Stimulated activated CD8-positive, alpha-beta memory T cell treated with anti-CD3 and anti-CD28 coated beads, Interleukin-15, amount 100 ng/mL, for 24 hours (primary cell): ENCODE measurements around the gene STAT3.
"Not testable (repeated sequence)": the region's sequence is repeated elsewhere in the genome, so short reads cannot be mapped to it uniquely, and the experiment has no call there.

ENCODE experiments used
- DNase-seq: peaks from one replicate; pipeline ENCODE4 v3.0.0-alpha.2; 2020; ENCODE audit warnings: low read depth

STAT3 gene

DNA sequence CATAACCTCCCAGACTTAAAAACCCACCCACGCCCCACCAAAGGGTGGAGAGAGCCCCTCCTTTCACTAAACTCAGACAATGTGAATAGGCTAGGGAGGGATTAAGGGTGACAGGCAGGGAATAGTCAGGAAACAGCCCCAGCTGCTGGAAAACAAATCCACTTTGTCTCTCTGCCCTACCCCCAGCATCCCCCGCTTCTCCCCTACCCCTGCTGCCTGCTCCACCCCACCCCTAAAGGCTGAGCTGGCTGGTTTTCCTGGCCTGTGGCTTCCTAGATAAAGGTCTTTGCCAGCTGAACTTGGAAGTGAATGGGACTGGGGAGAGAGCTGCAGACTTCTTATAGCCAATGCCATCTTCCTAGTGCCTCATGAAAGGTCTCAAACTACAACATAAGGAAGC, 19.8 kb upstream of the STAT3 start:
- no peak for DNase-seq

- no peak for DNase-seq
Measured at GRCh38 chr17:42407289-42407836, 19.1 kb upstream of the STAT3 start.

DNA sequence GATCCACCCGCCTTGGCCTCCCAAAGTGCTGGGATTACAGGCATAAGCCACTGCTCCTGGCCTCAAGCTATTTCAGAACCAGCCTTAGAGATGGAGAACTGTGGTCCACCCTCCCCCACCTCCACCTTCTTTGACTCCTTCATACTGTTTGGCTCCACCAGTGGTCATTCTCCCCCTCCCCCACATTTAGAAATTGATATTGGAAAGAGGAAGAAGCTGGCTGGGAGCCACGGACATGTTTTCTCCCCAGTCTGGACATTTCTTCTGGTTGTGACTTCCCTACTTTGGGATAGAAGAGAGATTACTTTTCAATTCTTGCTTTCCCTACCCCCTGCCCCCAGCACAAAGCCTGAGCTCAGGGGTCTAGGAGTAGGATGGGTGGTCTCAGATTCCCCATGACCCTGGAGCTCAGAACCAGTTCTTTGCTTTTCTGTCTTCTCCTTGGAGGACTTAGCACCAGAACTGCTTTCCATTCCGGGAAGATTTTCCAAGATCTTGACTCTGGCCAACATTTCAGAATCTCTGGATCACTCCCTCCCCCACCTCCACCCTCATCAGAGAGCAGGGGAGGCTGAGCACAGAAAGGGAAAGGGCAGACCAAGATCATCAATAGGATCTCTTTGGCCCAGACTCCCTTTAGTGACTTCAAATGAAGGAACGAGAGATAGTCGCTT, 18.5 kb upstream of the STAT3 start:
- DNase-seq, result no peak

DNA sequence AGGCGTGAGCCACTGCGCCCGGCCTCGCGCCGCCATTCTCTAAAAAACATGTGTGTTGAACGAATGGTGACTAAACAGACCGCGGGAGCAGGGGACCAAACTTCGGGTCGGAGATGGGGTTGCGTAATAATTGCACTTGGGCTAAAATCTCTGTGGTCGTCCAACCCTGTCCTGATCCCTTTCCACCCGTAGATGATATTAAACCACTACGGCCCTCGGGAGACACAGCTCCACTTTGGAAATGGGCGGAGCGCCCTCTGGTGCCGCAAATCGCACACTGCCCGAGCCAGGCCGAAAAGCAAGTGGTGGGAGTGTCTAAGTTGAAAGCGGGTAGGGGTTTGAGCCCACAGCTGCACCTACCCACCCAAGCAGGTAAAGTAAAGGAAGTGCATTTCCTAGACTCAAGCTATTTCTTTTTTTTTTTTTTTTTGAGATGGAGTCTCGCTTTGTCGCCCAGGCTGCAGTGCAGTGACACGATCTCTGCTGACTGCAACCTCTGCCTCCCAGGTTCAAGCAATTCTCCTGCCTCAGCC, 17.8 kb upstream of the STAT3 start:
- DNase-seq, result peak; percentile 68

DNA sequence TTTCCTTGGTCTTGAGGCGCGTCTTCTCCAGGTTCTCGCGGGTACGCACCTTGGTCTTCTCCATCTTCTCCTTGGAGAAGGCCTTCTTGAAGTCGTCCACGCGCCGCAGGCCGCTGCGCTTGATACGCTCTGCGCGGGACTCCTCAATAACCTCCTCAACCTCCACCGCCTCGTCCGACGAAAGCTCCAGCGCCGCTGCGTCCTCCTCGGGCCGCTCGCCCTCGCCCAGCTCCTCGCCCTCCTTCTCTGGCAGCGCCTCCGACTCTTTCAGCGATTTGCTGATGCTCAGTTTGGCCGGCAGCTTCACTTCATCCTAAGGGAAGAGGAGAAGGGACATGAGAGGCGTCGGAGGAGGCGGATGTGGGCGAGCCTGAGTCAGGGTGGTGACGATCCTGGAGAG, 16.8 kb upstream of the STAT3 start:
- no peak for DNase-seq

- DNase-seq, result no peak
Measured at GRCh38 chr17:42404326-42405055, 16.2 kb upstream of the STAT3 start.

- DNase-seq, result no peak
Measured at GRCh38 chr17:42403150-42403549, 14.9 kb upstream of the STAT3 start.

DNA sequence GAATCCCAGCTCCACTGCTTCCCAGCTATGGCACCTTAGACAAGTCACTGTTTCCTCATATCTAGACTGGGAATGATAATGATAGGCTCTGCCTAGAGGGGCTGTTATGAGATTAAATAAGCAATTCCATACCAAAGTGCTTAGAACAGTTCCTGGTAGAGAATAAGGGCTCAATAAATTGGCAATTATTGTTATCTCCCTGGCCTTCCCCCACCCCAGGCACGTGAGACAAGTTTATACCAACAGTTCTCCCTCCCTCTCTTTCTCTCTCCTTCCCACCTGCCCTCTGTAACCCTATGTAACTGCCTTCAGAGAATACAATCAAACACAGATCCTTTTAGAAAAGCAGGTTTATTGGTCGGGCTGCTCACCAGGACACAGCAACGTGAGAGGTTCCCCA, 13.9 kb upstream of the STAT3 start:
- no peak for DNase-seq

DNA sequence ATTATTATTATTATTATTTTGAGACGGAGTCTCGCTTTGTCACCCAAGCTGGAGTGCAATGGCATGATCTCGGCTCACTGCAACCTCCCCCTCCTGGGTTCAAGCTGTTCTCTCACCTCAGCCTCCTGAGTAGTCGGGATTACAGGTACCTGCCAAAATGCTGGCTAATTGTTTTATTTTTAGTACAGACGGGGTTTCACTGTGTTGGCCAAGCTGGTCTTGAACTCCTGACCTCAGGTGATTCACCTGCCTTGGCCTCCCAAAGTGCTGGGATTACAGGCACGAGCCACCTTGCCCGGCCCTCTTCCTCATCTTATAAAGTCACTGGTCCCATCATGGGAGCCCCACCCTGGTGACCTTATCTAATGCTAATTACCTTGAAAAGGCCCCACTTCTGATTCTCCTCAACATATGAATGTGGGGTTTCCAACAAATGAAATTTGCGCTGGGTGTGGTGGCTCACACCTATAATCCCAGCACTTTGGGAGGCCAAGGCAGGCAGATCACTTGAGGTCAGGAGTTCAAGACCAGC, 12.7 kb upstream of the STAT3 start:
- DNase-seq, result not testable (repeated sequence)

DNA sequence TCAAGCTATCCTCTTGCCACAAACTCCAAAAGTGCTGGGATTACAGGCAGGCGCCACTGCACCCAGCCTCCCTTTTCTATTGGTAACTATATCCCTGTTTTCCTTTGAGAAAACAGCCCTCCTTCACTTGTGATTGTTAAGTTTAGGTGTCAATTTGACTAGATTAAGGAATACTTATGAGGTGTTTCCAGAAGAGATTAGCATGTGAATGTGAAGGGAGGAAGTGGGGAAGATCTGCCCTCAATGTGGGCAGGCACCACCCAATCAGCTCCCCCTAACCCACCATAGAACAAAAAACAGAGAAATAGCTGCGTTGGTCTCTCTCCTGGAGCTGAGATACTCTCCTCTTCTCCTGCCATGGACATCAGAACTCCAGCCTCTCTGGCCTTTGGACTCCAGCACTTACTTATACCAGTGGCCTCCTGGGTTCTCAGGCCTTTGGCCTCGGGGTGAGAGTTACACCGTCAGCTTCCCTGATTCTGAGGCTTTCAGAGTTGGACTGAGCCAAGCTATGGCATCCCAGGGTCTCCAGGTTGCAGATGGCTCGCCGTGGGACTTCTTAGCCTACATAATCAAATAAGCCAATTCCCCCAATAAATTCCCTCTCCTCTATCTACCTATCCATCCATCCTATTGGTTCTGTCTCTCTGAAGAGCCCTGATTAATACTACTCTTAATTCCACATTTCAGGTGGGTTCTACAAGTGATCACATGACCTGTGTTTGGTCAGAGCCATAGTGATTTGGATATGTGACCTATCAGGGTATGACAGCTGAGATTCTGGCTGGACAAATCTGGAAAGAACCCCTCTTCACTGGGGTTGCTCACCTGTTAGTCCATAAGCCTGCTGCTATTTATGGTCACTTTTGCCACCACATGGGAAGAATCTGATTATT, 12.0 kb upstream of the STAT3 start:
- no peak for DNase-seq

DNA sequence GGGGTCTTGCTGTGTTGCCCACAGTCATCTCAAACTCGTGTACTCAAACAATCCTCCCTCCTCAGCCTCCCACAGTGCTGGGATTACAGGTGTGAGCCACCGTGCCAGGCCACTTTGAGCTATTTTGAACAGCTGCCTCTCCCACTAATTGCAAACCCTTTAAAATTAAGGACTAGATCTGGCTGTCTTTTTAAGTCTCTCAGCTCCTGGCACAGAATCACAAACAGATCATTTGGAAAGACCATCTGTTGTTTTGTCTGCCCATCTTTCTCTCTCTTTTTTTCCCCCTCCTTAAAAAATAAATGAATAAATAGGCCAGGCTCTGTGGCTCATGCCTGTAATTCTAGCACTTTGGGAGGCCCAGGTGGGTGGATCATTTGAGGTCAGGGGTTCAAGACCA, 10.9 kb upstream of the STAT3 start:
- no peak for DNase-seq

DNA sequence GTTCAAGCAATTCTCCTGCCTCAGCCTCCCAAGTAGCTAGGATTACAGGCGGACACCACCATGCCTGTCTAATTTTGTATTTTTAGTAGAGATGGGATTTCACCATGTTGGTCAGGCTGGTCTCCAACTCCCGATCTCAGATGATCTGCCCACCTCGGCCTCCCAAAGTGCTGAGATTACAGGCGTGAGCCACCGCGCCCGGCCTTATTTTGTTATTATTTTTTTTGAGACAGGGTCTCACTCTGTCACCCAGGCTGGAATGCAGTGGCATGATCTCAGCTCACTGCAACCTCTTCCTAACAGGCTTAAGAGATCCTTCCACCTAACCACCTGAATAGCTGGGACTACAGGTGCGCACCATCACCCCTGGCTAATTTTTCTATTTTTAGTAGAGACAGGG, 7.4 kb upstream of the STAT3 start:
- not testable (repeated sequence) for DNase-seq

DNA sequence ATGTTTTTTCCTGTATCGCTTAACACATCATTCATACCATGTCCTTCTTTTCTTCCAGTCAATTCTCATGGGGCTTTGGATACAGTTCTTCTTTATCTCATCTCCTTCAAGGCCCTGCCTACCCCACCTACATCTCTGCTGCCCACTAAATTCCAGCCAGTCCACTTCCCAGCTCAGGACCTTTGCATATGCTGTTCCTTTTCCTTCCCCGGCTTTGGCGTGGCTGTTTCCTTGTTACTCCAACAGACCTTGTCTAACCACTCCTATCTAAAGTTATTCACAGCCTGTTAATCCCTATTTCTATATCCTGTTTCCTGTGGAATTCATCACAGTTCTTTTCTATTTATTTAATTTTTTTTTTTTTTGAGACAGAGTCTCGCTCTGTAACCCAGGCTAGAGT, 6.6 kb upstream of the STAT3 start:
- DNase-seq, result no peak

GRCh38 chr17:42392692-42393415, 4.6 kb upstream of the STAT3 start:
- DNase-seq, result no peak

- DNase-seq, result not testable (repeated sequence)
Measured at GRCh38 chr17:42391439-42391838, 3.2 kb upstream of the STAT3 start.

- DNase-seq, result no peak
Measured at GRCh38 chr17:42389899-42390298, 1.7 kb upstream of the STAT3 start.

DNA sequence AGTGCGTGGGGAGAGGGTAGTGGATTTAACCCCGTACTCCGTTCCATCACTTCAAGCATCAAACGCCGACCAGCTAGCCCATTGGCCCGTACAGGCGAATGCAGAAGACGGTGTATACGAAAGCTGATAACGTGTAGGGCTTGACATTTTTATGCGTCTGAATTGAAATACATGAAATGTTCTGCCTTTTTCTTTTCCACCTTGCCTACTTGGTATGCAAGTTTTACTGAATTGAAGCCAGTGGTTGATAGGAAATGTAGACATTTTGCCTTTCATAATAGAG, 834 bp upstream of the STAT3 start:
- DNase-seq, result no peak

- no peak for DNase-seq
Measured at GRCh38 chr17:42387661-42388380, 421 bp downstream of the STAT3 start.

GRCh38 chr17:42386777-42387657, 1.2 kb downstream of the STAT3 start:
- no peak for DNase-seq

DNA sequence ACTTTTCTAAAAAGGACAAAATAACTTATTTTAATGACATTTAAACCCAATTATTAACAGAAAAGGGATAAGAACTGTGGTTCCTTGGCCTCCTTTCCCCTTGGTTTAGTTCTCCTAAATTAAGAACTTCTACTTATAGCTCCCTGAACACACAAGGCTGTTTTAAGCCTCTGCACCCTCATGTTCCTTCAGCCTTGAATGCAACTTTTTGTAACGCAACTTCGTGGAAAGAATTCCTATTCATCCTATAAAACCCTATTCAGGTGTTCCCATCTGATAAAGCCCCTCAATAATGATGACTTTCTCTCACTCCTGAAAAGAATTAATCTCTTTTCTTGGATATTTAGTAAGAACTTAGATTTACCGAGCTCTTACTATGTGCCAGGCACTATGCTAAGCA, 6.3 kb downstream of the STAT3 start:
- DNase-seq, result no peak
